Stomach (tissue), 9 donors: ENCODE results near the gene PEA15. TPM values are rescaled to one million over a fixed set of nuclear protein-coding genes. Genes with fewer than 3 reads are reported as not detected.
A peak's percentile ranks its signal among the peaks of the same experiment; 100 is the strongest.

Experiments used
- DNase-seq, 2 donors: peaks; one replicate each; pipeline versions ENCODE4 v3.0.0 to v3.0.0-alpha.2; 2013 to 2019
- H3K27ac ChIP-seq, 5 donors: fragments of 200-600 bp in 4 of 5; sonication (generic) in 4 of 5; one replicate each; pipeline ENCODE4 v1.5.1; 2013 to 2019; ENCODE audit warnings: mild to moderate bottlenecking in 1 of 5, moderate library complexity in 1 of 5
- H3K27me3 ChIP-seq, 3 donors: fragments of 200-600 bp; sonication (generic); one replicate each; pipeline ENCODE4 v1.5.1; 2017 to 2019; ENCODE audit warnings: mixed run types in 1 of 3
- H3K36me3 ChIP-seq, 4 donors: fragments of 200-600 bp; sonication (generic); 1 replicate in 3 of 4; 2 replicates in 1 of 4; pipeline ENCODE4 v1.5.1; 2016 to 2019
- H3K4me1 ChIP-seq, 4 donors: fragments of 200-600 bp; sonication (generic); one replicate each; pipeline ENCODE4 v1.5.1; 2016 to 2019
- H3K4me3 ChIP-seq, 4 donors: fragments of 200-600 bp; sonication (generic) in 3 of 4; one replicate each; pipeline ENCODE4 v1.5.1; 2016 to 2019; ENCODE audit warnings: mild to moderate bottlenecking in 1 of 4
- H3K9me3 ChIP-seq, 4 donors: fragments of 200-600 bp; sonication (generic); one replicate each; pipeline ENCODE4 v1.5.1; 2016 to 2019
- CTCF ChIP-seq, 7 experiments: fragments of 450-650 bp in 4 of 7; fragments of 200-600 bp in 3 of 7; sonication (generic) in 3 of 7; IDR thresholded peaks; one replicate each; pipeline ENCODE4 v1.5.1; 2016 to 2019; ENCODE audit warnings: antibody characterized with exemption in 7 of 7, control low read depth in 2 of 7, mild to moderate bottlenecking in 1 of 7
- EP300 ChIP-seq: sonication (generic); formaldehyde crosslinking; IDR thresholded peaks from one replicate; pipeline ENCODE4 v1.6.1; 2017; ENCODE audit warnings: antibody characterized with exemption
- POLR2A ChIP-seq, 4 donors: fragments of 450-650 bp; IDR thresholded peaks; one replicate each; pipeline ENCODE4 v1.6.1; 2016; ENCODE audit warnings: antibody characterized with exemption in 4 of 4, control low read depth in 2 of 4, mild to moderate bottlenecking in 1 of 4, moderate library complexity in 1 of 4
- POLR2AphosphoS5 ChIP-seq, 3 donors: sonication (generic); formaldehyde crosslinking; IDR thresholded peaks; one replicate each; pipeline ENCODE4 v1.6.1; 2016; ENCODE audit warnings: antibody characterized with exemption in 3 of 3
- WGBS, 5 donors: extraction: QIAGEN DNeasy Blood & Tissue Kit in 3 of 5; methylation state at CpG; one replicate each; pipeline versions ENCODE4 v1.1.5 to v1.1.7; 2013 to 2018; 5-methylcytosine and 5-hydroxymethylcytosine counted together
- intact Hi-C: fragments of 100-400 bp; cut with DNase I; formaldehyde crosslinking; loops from one replicate; pipeline ENCODE4 v1.15.1; 2023; ENCODE audit warnings: low total_unique reads
- polyA plus RNA-seq, 3 donors: library from polyadenylated mRNA; stranded (reverse); fragments of 200-250 nt; gene quantifications; one replicate each; pipeline ENCODE4 v1.2.3, GENCODE V29; 2013
- total RNA-seq, 5 donors: library from RNA; depleted of rRNA; stranded (reverse); fragments of >200 nt; gene quantifications; one replicate each; pipeline versions ENCODE4 v1.1.0 to v1.2.3, GENCODE V29; 2014 to 2016
- donor health status: healthy with polysubstance abuse.
- donor health status: Bipolar disorder and iron deficiency.
- donor health status: healthy.

PEA15 gene
- total and polyA plus RNA-seq, 8 donors: 26.3 to 127 (median 58.0) TPM

GRCh38 chr1:160168016-160168415 is 37.2 kb upstream of the PEA15 start:
- 64 to 77% (median 69%) methylated on average over 5 of the region's 5 CpGs for WGBS, 5 donors
- Histone ChIP-seq H3K27me3 (peaks cover 0 to 19% (median 0%) of the 10 kb centered on the region in 3 donors), H3K9me3 (no peaks in the 10 kb centered on the region), H3K4me1 (no peaks in the 10 kb centered on the region), H3K4me3 (no peak overlapping the region), H3K27ac (no peak overlapping the region), H3K36me3 (no peaks in the 10 kb centered on the region)
- peak in 1 of 2 donors; percentile 38 for DNase-seq
- intact Hi-C loops: no loop called here
- TF ChIP-seq POLR2A (IDR thresholded peaks at IDR 0.05) (no peak), EP300 (no peak), CTCF (IDR thresholded peaks at IDR 0.05) (no peak), POLR2AphosphoS5 (IDR thresholded peaks at IDR 0.05) (no peak)

GRCh38 chr1:160168609-160169369 is 36.4 kb upstream of the PEA15 start:
- no peaks in the 10 kb centered on the region for H3K9me3 ChIP-seq
- no peaks in the 10 kb centered on the region for H3K4me1 ChIP-seq
- H3K36me3 ChIP-seq: no peaks in the 10 kb centered on the region
- intact Hi-C loops: no loop called here
- peaks cover 0 to 19% (median 0%) of the 10 kb centered on the region in 3 donors for H3K27me3 ChIP-seq
- H3K4me3 ChIP-seq: no peak overlapping the region
- no peak overlapping the region for H3K27ac ChIP-seq
- TF ChIP-seq CTCF (IDR thresholded peaks at IDR 0.05) (no peak), EP300 (no peak), POLR2AphosphoS5 (IDR thresholded peaks at IDR 0.05) (no peak), POLR2A (IDR thresholded peaks at IDR 0.05) (no peak)
- 82 to 87% (median 83%) methylated on average over 13 of the region's 13 CpGs for WGBS, 5 donors
- no peak for DNase-seq

DNA sequence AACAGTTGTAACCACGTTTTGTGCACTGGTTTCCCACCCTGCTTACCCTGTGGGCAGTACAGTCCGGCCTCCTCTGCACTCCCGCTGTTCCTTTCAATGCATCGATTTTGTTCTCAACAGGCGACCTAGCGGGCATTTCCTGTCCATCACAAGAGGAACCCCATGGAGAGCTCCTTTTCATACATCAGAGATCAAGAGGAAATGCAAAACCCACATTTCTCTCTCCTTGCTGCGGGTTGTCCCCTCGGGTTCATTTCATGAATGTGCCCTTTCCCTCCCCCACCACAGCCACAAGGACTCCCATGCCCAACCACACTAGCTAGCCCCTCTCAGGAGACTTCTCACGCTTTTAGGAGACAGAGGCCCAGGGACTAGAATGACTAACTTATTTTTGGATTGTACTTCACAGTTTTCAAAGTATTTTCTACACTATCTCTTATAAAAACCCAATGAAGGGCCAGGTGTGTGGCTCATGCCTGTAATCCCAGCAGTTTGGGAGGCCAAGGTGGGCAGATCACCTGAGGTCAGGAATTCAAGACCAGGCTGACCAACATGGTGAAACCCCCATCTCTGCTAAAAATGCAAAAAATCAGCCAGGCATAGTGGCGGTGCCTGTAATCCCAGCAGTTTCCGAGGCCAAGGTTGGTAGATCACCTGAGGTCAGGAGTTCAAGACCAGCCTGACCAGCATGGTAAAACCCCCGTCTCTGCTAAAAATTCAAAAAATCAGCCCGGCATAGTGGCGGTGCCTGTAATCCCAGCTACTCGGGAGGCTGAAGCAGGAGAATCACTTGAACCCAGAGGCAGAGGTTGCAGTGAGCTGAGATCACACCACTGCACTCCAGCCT is 35.4 kb upstream of the PEA15 start:
- no peak for DNase-seq
- Histone ChIP-seq H3K36me3 (no peaks in the 10 kb centered on the region), H3K27me3 (peaks cover 0 to 29% (median 0%) of the 10 kb centered on the region in 3 donors), H3K4me1 (no peaks in the 10 kb centered on the region), H3K4me3 (no peak overlapping the region), H3K9me3 (no peaks in the 10 kb centered on the region), H3K27ac (no peak overlapping the region)
- no peak for TF ChIP-seq EP300
- no peak for TF ChIP-seq POLR2AphosphoS5 (IDR thresholded peaks at IDR 0.05)
- TF ChIP-seq CTCF (IDR thresholded peaks at IDR 0.05): no peak
- no peak for TF ChIP-seq POLR2A (IDR thresholded peaks at IDR 0.05)
- intact Hi-C loops: loop anchor here (10.0 kb wide), 1 partner anchor 55 kb away; the partner anchor contains the start of gene ATP1A2
- WGBS, 5 donors: 55 to 68% (median 58%) methylated on average over 15 of the region's 15 CpGs

GRCh38 chr1:160171354-160171753 is 33.8 kb upstream of the PEA15 start:
- 81 to 94% (median 86%) methylated on average over 4 of the region's 4 CpGs for WGBS, 5 donors
- intact Hi-C loops: loop anchor here (10.0 kb wide), 1 partner anchor 57 kb away; the partner anchor contains the start of gene ATP1A2
- Histone ChIP-seq H3K36me3 (no peaks in the 10 kb centered on the region), H3K4me3 (no peak overlapping the region), H3K27ac (no peak overlapping the region), H3K27me3 (peaks cover 0 to 28% (median 0%) of the 10 kb centered on the region in 3 donors), H3K9me3 (no peaks in the 10 kb centered on the region), H3K4me1 (no peaks in the 10 kb centered on the region)
- no peak for DNase-seq
- no peak for TF ChIP-seq EP300
- TF ChIP-seq POLR2AphosphoS5 (IDR thresholded peaks at IDR 0.05): no peak
- TF ChIP-seq CTCF (IDR thresholded peaks at IDR 0.05): no peak
- TF ChIP-seq POLR2A (IDR thresholded peaks at IDR 0.05): no peak
